ENCODE results near the gene NWD2.
"Not testable (repeated sequence)": the region's sequence is repeated elsewhere in the genome, so short reads cannot be mapped to it uniquely, and the experiment has no call there.

NWD2 gene

GRCh38 chr4:37244583-37245390 is at the start of gene NWD2:
NWD2 (plus strand) TSS chr4:37244743; CDS start chr4:37245068, 325 bp downstream.
- DNase-seq, result no peak

DNA sequence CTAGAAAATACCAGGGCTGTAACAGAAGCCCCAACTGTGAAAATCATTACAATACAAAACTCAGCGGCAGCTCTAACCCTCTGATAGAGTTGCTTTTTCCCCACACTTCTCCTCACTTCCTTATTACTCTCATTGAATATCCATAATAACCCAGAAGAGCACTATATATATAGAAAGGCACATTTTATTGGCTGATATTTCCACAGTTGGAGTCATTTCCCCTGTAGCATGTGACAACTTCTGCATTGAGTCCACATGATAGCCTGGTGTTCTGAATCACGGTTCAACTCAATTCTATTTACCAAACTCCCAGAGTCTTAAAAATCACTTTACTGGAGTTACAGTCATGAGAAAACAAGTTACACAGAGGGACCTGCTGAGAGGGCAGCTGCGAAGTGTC is 46.6 kb upstream of the NWD2 start:
- DNase-seq, result no peak

DNA sequence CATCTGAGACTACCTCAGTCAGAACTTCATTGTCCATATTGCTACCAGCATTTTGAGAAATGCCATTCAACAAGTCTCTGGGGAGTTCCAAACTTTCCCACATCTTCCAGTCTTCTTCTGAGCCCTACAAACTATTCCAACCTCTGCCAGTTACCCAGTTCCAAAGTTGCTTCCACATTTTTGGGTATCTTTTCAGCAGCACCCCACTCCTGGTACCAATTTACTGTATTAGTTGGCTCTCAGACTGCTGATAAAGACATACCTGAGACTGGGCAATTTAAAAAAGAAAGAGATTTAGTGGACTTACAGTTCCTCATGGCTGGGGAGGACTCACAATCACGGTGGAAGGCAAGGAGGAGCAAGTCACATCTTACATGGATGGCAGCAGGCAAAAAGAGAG is 39.8 kb upstream of the NWD2 start:
- DNase-seq, result not testable (repeated sequence)

- no peak for DNase-seq
These were observed 28.3 kb upstream of the NWD2 start for GRCh38 chr4:37216209-37216608.

DNA sequence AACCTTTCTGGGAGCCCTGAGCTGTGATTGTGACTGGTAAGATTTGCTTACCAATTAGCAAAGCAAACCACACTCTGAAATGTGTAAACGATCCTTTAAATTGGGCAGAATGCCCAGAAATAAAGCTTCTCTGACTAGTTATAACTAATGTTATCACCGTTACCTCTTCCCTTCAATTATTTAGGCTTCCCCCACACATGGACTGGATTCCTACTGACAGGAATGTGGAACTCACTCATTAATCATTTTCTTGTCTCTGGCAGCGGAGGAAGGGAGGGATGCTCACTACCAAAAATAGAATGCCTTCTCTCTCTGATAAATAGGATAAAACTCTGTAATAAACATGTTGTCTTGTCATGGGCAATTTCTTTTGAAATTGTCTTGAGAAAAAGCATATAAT is 25.3 kb upstream of the NWD2 start:
- no peak for DNase-seq

DNA sequence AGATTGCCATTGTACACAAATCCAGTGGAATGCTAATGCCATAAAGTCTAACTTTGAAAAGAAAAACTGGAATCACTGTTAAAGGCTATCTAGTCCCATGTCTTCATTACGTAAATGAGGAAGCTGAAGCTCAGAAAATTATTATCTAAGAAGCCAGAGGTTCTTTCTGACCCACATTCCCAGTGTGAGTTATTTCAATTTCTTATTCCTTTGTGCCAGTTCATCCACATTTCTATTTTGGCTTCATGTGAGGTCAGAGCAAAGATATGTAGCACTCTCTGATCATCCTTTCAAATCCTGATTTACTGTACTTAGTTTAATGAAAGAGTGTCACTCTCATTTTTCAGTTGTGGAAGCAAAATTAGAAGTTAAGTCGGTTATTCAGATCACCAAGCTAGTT is 24.6 kb upstream of the NWD2 start:
- no peak for DNase-seq

DNA sequence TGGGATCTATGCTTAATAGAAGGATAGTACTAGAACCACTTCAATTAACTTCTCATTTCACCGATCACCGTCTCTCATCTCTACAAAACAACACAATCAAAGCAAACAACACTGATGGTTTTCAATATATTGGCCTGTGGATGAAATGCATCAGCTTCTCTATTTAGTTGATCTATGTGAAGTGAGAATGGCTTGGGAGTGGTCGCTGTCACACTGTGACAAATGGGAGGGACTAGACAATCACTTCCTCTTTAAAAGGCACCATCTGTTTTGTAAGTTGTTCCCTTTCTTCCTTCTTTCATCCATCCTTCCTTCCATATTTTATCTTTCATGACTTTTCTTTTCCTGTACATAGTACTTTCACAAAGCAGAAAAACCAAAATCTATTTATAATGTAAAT is 23.9 kb upstream of the NWD2 start:
- no peak for DNase-seq

- DNase-seq, result no peak
These were observed 20.8 kb upstream of the NWD2 start for GRCh38 chr4:37223732-37224131.

GRCh38 chr4:37224854-37225253 is 19.7 kb upstream of the NWD2 start:
- no peak for DNase-seq

- DNase-seq, result no peak
These were observed 18.8 kb upstream of the NWD2 start for GRCh38 chr4:37225778-37226177.

DNA sequence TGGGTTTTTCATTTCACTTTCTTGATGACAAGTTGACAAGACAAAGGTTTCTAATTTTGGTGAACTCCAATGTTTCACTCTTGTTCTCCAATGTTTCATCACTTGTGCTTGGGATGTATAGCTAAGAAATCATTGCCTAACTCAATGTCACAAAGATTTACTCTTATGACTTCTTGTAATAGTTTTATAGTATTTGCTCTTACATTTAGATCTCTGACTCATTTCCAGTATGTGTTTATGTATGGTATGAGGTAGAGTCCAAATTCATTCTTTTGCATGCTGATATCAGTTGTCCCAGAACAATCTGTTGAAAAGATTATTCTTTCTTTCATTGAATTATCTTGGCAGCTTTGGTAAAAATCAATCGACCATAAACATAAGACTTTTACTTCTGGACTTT is 12.2 kb upstream of the NWD2 start:
- no peak for DNase-seq

GRCh38 chr4:37236165-37236564 is 8.4 kb upstream of the NWD2 start:
- no peak for DNase-seq

- no peak for DNase-seq
These were observed 2.9 kb upstream of the NWD2 start for GRCh38 chr4:37241647-37242046.

DNA sequence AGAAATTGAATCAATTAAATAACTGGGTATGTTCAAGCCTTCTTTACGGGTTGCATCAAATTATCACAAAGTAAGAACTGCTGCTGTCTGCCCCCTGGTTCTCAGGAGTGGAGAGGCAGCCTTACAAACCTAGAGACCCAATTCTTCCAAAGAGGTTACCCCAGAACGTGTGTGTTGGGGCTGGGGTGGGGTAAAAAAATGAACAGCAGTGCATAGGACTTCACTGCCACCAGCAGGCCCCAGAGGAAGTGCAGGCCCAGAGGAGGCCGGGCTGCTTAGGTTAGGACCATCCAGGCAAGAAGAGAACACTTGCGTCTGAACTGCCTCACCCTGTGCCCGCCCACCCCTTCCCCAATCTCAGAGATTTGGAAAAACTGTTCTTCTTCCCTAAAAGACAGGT is 1.5 kb upstream of the NWD2 start:
- no peak for DNase-seq

GRCh38 chr4:37243722-37244582 is 591 bp upstream of the NWD2 start:
- no peak for DNase-seq

GRCh38 chr4:37245391-37245954 is 930 bp downstream of the NWD2 start:
- DNase-seq, result no peak

- no peak for DNase-seq
These were observed 2.3 kb downstream of the NWD2 start for GRCh38 chr4:37246891-37247290.

- no peak for DNase-seq
These were observed 13.7 kb downstream of the NWD2 start for GRCh38 chr4:37258221-37258620.

- DNase-seq, result no peak
These were observed 23.8 kb downstream of the NWD2 start for GRCh38 chr4:37268319-37268718.

DNA sequence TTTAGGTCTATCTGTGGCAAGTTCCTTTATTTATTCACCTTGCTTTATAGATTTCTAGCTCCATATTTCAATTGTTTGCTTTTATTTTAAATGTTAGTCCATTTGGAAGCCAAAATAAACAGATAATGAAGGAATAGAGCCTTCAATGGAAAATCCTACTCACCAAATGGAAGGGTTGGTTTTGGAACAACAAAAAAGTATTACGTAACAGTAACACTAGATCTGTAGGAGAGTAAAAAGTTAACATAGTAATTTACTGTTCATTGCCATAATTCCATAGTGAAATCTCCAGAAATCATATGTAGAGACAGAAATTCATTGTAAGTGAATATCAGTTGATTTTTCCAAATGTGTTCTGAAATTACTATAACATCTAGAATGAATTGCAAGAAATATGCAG is 34.6 kb downstream of the NWD2 start:
- no peak for DNase-seq

- no peak for DNase-seq
These were observed 35.5 kb downstream of the NWD2 start for GRCh38 chr4:37279894-37280592.

DNA sequence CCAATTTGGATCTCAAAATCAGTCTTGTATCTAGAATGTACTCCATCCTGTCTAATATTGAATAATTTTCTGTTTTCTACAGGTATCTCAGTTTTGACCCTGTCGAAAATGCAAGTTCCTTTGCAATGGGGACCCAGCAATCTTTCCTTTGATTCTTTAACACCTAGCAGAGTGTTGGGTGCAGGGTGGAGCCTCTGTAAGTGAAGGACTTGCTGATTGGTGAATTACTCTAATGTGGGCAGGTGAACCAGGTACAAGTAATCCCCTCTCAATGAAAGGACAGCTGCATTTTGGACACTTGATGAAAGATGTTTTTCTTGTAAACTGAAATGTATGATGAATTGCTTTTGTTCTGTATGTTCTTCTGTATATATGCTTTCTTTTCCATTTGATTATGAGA is 54.9 kb downstream of the NWD2 start:
- DNase-seq, result no peak

- DNase-seq, result no peak
These were observed 60.1 kb downstream of the NWD2 start for GRCh38 chr4:37304612-37305011.
